ENCODE measurements around the gene C6orf89.

DNA sequence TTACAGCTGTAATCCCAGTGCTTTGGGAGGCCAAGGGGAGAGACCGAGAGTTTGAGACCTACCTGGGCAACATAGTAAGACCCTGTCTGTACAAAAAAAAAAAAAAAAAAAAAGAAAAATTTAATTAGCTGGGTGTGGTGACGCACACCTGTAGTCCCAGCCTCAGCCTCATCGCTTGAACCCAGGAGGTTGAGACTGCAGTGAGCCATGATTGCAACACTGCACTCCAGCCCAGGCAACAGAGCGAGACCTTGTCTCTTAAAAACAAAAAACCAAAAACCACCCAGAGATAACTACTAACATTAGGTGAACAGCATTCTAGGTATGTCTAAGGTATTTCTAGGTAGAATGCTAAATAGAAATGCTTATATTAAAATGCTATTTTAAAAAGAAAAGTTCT, 47.8 kb downstream of the C6orf89 start:
- TF ChIP-seq, protein P1, sequence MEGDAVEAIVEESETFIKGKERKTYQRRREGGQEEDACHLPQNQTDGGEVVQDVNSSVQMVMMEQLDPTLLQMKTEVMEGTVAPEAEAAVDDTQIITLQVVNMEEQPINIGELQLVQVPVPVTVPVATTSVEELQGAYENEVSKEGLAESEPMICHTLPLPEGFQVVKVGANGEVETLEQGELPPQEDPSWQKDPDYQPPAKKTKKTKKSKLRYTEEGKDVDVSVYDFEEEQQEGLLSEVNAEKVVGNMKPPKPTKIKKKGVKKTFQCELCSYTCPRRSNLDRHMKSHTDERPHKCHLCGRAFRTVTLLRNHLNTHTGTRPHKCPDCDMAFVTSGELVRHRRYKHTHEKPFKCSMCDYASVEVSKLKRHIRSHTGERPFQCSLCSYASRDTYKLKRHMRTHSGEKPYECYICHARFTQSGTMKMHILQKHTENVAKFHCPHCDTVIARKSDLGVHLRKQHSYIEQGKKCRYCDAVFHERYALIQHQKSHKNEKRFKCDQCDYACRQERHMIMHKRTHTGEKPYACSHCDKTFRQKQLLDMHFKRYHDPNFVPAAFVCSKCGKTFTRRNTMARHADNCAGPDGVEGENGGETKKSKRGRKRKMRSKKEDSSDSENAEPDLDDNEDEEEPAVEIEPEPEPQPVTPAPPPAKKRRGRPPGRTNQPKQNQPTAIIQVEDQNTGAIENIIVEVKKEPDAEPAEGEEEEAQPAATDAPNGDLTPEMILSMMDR (IDR thresholded peaks at IDR 0.05; ENCODE audit: low read length) = no peak
- TF ChIP-seq EZH2 (IDR thresholded peaks at IDR 0.05; ENCODE audit: borderline replicate concordance, low read length) = no peak

Data from OCI-LY1 (cell line).